ENCODE data around the gene ARMH3. TPM values are rescaled to one million over a fixed set of nuclear protein-coding genes. Genes with fewer than 3 reads are reported as not detected.

ARMH3 gene
- total RNA-seq, 1 donor from 2014 or later, result 28.8 TPM

GRCh38 chr10:101972761-101973160 is 83.2 kb downstream of the ARMH3 start:
- no peak for TF ChIP-seq CTCF (IDR thresholded peaks at IDR 0.05)
- H3K36me3 Mint-ChIP-seq (ENCODE audit: unreplicated experiment), result peaks cover 49% of the 10 kb centered on the region
- no peak overlapping the region for H3K27ac Mint-ChIP-seq (ENCODE audit: unreplicated experiment)
- no peaks in the 10 kb centered on the region for H3K27me3 Mint-ChIP-seq (ENCODE audit: unreplicated experiment)
- peaks cover 16% of the 10 kb centered on the region for H3K4me1 Mint-ChIP-seq (ENCODE audit: unreplicated experiment)
- DNase-seq (ENCODE audit: extremely low spot score, unreplicated experiment), result no peak
- no peaks in the 10 kb centered on the region for H3K9me3 Mint-ChIP-seq (ENCODE audit: unreplicated experiment)
- H3K4me3 Mint-ChIP-seq (ENCODE audit: unreplicated experiment), result no peak overlapping the region

DNA sequence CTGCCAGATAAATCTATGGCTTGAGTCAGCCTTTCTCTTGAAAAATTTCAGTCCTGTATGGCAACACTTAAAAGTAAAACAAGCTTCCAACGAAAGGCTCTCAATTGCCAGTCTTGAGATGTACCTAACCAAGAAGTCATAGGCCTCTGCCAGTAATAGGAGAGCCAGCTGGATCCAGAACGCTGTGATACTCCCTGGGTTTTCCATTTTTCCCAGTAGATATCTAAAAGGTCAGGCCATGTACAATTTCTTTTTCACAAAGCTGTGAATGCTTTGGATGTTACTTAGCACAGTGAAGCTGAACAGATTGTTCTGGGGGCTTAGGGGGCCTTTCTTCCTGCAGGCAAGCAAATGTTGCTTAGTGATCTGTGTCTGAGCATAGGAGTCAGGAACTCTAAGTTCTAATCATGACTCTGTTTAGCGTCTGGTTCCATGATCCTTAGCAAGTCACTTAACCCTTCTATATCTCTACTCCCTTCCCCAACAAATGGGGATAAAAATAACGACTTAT is 86.5 kb downstream of the ARMH3 start:
- H3K27ac Mint-ChIP-seq (ENCODE audit: unreplicated experiment), result no peak overlapping the region
- DNase-seq (ENCODE audit: extremely low spot score, unreplicated experiment), result no peak
- H3K4me3 Mint-ChIP-seq (ENCODE audit: unreplicated experiment), result no peak overlapping the region
- peaks cover 13% of the 10 kb centered on the region for H3K4me1 Mint-ChIP-seq (ENCODE audit: unreplicated experiment)
- peaks cover 42% of the 10 kb centered on the region for H3K36me3 Mint-ChIP-seq (ENCODE audit: unreplicated experiment)
- H3K9me3 Mint-ChIP-seq (ENCODE audit: unreplicated experiment), result no peaks in the 10 kb centered on the region
- no peak for TF ChIP-seq CTCF (IDR thresholded peaks at IDR 0.05)
- H3K27me3 Mint-ChIP-seq (ENCODE audit: unreplicated experiment), result no peaks in the 10 kb centered on the region

- H3K36me3 Mint-ChIP-seq (ENCODE audit: unreplicated experiment), result peaks cover 41% of the 10 kb centered on the region
These were observed 87.0 kb downstream of the ARMH3 start for GRCh38 chr10:101968940-101969321.

GRCh38 chr10:101968286-101968939 is 87.6 kb downstream of the ARMH3 start:
- peaks cover 2% of the 10 kb centered on the region for H3K4me1 Mint-ChIP-seq (ENCODE audit: unreplicated experiment)
- H3K27ac Mint-ChIP-seq (ENCODE audit: unreplicated experiment), result no peak overlapping the region
- no peak for DNase-seq (ENCODE audit: extremely low spot score, unreplicated experiment)
- no peak overlapping the region for H3K4me3 Mint-ChIP-seq (ENCODE audit: unreplicated experiment)
- H3K9me3 Mint-ChIP-seq (ENCODE audit: unreplicated experiment), result no peaks in the 10 kb centered on the region
- no peaks in the 10 kb centered on the region for H3K27me3 Mint-ChIP-seq (ENCODE audit: unreplicated experiment)
- TF ChIP-seq CTCF (IDR thresholded peaks at IDR 0.05), result no peak
- peaks cover 39% of the 10 kb centered on the region for H3K36me3 Mint-ChIP-seq (ENCODE audit: unreplicated experiment)

More at GRCh38 chr10:101968940-101969321, 87.0 kb downstream of the ARMH3 start:
- Mint-ChIP-seq H3K9me3 (ENCODE audit: unreplicated experiment) (no peaks in the 10 kb centered on the region), H3K27me3 (ENCODE audit: unreplicated experiment) (no peaks in the 10 kb centered on the region), H3K4me1 (ENCODE audit: unreplicated experiment) (peaks cover 8% of the 10 kb centered on the region), H3K4me3 (ENCODE audit: unreplicated experiment) (no peak overlapping the region), H3K27ac (ENCODE audit: unreplicated experiment) (no peak overlapping the region)
- no peak for DNase-seq (ENCODE audit: extremely low spot score, unreplicated experiment)
- no peak for TF ChIP-seq CTCF (IDR thresholded peaks at IDR 0.05)

GRCh38 chr10:101967713-101968112 is 88.3 kb downstream of the ARMH3 start:
- DNase-seq (ENCODE audit: extremely low spot score, unreplicated experiment), result no peak
- no peaks in the 10 kb centered on the region for H3K4me1 Mint-ChIP-seq (ENCODE audit: unreplicated experiment)
- no peak overlapping the region for H3K27ac Mint-ChIP-seq (ENCODE audit: unreplicated experiment)

More at GRCh38 chr10:101967713-101968112, 88.3 kb downstream of the ARMH3 start:
- no peak overlapping the region for H3K4me3 Mint-ChIP-seq (ENCODE audit: unreplicated experiment)
- peaks cover 39% of the 10 kb centered on the region for H3K36me3 Mint-ChIP-seq (ENCODE audit: unreplicated experiment)
- H3K27me3 Mint-ChIP-seq (ENCODE audit: unreplicated experiment), result no peaks in the 10 kb centered on the region
- no peaks in the 10 kb centered on the region for H3K9me3 Mint-ChIP-seq (ENCODE audit: unreplicated experiment)
- TF ChIP-seq CTCF (IDR thresholded peaks at IDR 0.05), result no peak
